GM19043 (cell line): ENCODE results near the gene SMYD5.

Source experiments
- ATAC-seq: cut with Tn5 transposase; IDR thresholded peaks from one replicate; pipeline ENCODE4 v1.9.1; 2021; ENCODE audit warnings: low read depth; ENCODE audit not compliant: unreplicated experiment

The SMYD5 gene

GRCh38 chr2:73272270-73272669 is 58.2 kb downstream of the SMYD5 start:
- no peak for ATAC-seq
